NCI-H2029 (cell line): ENCODE data around the gene LINC01488.

ENCODE experiments used
- DNase-seq: peaks from one replicate; lab custom pipeline; 2025; lab: John Stamatoyannopoulos, UW

The LINC01488 gene

DNA sequence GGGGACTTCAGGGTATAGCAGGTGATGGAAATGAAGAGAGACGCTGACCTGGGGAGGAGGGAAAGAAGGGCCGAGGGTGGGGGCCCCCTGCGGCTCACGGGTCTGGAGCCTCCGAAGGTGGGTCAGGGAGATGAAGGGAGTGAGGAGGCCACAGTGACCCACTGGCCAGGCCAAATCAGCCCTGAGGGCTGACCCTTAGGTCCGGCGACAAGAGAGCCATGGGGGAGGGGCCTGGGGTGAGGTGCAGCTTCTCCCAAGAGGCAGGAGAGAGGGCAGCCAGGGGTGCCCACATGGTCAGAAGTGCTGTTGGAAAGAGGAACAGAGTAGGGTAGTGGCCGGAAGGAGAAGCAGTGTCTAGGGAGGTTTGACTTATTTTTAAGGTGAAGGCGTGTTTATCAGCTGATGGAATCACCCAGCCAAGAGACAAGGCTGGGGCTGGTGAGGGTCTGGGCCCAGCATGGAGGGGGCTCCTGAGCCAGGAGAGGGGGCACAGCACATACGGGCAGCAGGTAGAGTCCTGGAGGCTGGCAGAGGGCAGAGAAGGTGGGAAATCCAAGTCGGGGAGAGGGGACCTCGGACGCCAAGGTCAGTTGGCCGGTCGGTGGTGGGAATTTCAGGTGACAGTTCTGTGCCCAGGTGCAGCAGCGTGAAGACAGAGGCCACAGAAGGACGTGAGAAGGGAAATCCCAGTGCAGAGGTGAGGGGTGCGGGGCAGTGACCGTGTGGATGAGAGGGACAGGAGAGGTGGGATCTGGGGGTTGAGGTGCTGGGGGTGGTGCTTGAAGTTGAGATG is 49.0 kb downstream of the LINC01488 start:
- DNase-seq: no peak

GRCh38 chr11:69531071-69531716 is 49.7 kb downstream of the LINC01488 start:
- DNase-seq: no peak

DNA sequence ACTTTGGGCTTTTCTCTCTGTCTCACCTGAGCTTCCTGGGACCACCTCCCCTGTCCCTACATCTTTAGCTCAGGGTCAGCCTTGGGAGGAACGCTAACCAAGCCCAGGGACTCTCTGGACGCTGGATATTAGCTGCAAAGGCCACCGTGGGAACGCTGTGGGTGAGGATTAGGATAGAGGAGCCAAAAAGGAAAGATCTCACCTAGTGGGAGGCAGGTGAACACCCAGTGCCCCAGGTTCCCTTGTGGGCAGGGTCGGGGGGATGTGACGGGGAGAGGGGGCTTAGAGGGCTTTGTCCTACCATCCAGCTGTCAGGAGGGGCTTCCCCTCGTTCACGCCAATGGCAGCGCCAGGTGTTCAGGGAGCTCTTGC is 50.2 kb downstream of the LINC01488 start:
- DNase-seq: no peak

DNA sequence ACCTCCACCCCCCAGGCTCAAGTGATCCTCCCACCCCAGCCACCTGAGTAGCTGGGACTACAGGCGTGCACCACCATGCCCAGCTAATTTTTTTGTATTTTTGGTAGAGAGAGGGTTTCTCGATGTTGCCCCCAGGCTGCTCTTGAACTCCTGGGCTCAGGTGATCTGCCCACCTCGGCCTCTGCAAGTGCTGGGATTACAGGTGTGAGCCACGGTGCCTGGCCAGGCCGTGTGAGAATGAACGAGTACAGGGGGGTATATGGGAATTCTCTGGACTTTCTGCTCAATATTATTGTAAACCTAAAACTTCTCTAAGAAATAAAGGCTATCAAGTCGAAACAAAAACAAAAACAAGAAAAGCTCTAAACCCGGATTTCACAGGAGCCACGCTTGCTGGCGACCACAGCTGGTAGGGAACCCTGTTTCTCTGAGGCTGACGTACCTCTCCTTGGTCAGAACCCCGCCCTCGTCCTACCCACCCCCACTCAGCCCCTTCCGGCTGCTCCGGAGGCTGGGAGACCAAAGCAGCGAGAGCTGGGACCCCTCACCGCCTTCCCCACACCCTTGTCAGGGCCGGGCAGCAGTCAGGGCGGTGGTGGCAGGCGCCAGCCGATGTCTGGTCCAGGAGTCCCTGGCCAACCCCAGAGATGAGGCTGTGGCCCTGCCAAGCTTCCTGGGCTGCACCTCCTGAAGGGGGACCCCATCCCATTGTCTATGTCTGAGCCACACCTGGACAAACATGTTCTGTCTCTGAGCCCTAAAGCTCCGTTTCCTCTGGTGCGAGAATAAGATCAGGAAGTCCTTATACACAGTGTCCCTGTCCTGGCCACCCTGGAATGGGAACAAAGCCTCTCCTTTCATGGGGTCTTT is 52.1 kb downstream of the LINC01488 start:
- DNase-seq: no peak

- no peak for DNase-seq
Measured at GRCh38 chr11:69534166-69534530, 52.7 kb downstream of the LINC01488 start.

GRCh38 chr11:69535908-69536307 is 54.4 kb downstream of the LINC01488 start:
- no peak for DNase-seq

DNA sequence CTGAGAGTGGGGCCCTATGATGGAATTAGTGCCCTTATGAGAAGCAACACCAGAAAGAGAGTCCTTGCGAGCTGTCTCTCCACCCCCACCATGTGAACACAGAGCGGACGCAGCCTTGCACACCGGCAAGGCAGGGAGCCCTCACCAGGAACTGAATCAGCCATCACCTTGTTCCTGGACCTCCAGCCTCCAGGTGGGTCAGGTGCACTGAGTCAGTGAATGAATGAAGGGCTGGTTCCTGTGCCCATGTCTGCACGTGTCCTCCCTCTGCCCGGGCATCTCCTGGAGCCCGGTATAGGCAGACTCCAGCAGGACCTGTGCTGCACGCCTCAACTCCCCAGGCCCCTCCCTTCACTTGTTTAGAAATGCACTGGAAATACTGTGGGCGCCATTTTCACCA is 54.9 kb downstream of the LINC01488 start:
- DNase-seq: no peak

DNA sequence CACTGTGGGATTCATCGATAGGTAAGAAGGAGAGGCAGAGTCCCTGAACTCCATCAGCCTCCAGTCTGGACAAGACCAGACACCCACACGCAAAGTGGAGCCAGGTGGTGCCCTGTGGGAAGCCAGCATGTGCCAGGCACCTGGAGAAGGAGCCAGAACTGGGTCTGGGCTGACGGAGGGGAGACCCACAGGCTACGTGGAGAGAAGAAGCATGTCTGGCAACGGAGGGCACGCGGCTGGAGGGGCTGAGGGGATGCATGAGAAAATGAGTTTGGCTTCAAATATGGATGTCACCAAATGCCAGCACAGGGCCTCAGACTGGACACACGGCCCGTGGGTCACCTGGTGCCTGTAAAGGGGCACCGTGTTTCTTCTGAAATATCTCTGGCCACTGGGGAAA is 55.7 kb downstream of the LINC01488 start:
- no peak for DNase-seq

GRCh38 chr11:69537855-69538640 is 56.6 kb downstream of the LINC01488 start:
- DNase-seq: no peak

- DNase-seq: no peak
Measured at GRCh38 chr11:69538854-69539253, 57.4 kb downstream of the LINC01488 start.

DNA sequence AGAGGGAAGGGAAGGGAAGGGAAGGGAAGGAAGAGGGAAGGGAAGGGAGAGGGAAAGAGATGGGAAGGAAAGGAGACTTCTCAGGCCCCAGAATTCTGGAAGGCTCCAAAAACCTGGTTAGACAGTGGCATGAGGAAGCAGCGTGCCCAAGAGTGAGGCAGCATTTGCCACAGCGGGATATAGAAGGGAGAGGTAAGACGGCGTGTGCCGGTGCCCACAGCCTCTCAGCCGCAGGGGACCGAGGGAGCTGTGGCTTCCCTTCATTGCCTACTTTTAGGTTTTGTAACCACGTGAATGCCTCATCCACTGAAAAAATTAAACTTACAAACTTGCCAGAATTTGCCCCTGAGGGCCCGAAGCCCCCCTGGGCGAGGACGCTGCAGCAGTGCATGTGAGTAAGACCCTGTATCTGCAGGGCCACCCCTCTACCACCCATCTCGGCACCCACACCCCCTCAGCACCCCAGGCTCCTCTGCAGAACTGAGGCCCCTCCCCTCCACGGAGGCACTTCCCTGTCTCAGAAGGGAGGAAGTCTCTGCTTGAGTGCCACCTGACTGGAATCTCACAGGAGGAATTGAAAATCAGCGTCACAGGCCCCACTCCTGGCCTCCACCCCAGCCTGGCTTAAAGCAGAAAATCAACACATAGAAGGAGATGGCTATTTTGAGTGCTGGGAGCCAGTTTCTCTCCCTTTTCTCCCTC is 58.1 kb downstream of the LINC01488 start:
- DNase-seq: no peak

- DNase-seq: no peak
Measured at GRCh38 chr11:69540118-69541000, 58.9 kb downstream of the LINC01488 start.

DNA sequence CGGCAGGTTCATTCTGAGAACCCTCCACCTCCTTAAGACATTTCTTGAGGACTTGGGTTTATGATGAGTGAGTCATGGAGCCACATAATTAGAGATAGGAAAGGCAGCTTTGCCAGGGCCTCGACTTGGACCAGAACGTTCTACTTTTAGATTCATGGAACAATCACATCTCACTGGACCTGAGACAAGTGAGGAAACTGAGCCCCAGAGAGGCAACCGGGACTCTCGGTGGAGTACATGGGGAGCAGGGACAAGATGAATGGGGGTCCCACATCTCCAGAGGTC is 59.5 kb downstream of the LINC01488 start:
- no peak for DNase-seq

DNA sequence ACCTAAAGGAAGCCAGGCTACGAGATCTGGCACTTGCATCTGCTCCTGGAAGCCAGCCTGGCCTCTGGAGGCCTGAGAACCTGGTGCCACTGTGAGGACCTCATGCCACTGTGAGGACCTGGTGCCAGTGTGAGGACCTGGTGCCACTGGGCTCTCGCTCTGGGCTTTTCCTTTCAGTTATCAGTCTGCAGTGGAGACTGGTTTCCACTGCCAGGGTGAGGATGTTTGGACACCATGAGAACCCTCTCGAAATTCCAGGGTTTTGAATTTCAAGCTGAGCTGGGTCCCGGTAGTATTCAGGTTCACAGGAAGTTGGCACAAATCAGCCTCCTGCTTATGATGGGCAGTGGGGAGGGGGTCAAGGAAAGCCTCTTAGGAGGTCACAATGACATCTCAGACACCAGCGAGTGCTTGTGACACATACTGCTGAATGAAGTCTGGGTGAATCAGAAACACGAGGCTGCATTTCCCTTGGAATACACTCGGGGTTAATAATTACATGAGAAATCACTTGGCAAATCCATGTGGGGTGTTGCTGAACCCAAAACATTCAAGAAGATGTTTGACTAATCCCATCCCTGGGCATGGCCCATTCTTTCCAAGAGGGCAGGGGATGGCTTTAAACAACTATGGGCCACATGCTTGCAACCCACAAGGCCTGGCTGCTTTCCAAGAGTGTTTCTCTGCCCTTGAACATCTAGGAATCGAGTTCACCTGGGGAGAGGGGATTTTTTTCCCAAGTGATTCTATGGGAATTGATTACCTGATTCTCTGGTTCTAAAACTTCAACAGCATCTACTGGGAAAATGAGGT is 60.2 kb downstream of the LINC01488 start:
- DNase-seq: peak; percentile 46

DNA sequence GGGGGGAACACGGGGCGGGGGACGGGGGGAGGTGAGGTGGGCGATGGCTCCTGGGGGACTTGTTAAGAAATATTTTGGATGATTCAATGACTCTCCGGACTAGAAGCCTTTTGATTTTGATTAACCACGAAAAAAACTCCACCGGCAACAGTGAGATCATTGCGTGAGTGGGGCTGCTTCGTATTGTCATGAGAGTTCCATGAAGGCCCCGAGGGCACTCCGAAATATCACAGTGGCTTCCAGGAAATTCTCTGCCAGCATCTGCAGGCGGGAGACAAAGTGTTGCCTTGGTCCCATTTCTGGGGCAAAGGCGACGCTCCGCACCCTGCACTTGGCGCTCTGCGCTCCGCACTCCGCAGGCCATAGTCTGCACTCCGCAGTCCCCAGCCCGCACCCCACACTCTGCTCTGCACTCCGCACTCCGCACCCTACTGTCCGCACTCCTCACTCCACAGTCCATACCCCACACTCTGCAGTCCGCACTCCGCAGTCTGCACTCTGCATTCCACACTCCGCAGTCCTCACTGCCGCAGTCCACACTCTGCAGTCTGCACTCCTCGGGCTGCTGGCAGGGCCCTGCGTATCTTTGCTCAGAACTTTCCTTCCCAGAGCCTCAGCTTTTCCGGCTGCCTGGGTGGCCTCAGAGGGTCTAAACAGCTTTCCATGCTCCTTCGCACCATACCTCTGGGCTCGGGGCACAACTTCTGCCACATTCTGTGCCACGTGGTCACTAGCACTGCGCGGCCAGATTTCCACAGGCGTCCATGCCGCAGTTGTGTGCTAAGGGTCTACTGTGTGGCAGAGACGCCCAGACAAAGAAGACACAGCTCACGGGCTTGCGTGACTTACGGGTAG is 61.1 kb downstream of the LINC01488 start:
- DNase-seq: no peak
